RPMI7951 (cell line): Measurements from ENCODE around the gene LRRC75B. TPM values are rescaled to one million over a fixed set of nuclear protein-coding genes. Genes with fewer than 3 reads are reported as not detected.
A peak's percentile ranks its signal among the peaks of the same experiment; 100 is the strongest.

Experiments
- DNase-seq: peaks from one replicate; pipeline ENCODE4 v3.0.0-alpha.2; 2012; ENCODE audit warnings: low read depth
- total RNA-seq: library from RNA; depleted of rRNA; stranded (reverse); fragments of >200 nt; shearing (Covaris generic); gene quantifications from 2 replicates; pipeline ENCODE4 v1.2.3, GENCODE V29; 2014

LRRC75B gene
- total RNA-seq, 1 experiment from 2014 or later: 0.60 TPM

DNA sequence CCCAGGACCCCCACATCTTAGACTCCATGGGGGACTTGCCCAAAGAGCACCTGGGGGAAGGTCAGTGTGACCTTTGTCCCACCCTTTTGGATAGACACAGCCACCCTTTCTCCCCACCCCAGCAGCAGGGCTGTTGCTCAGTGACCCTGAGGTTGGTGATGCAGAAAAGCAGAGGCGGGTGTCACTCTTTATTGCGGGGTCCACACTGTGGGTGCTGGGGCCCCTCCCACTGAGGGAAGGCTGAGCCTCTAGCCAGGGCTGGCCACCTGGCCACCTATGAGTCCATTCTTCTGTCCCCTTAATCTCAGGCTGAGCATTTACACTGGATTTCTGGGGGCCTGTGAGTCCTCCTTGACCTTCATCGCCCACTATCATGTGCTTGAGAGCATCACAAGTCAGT, 7.4 kb downstream of the LRRC75B start:
- DNase-seq: no peak

DNA sequence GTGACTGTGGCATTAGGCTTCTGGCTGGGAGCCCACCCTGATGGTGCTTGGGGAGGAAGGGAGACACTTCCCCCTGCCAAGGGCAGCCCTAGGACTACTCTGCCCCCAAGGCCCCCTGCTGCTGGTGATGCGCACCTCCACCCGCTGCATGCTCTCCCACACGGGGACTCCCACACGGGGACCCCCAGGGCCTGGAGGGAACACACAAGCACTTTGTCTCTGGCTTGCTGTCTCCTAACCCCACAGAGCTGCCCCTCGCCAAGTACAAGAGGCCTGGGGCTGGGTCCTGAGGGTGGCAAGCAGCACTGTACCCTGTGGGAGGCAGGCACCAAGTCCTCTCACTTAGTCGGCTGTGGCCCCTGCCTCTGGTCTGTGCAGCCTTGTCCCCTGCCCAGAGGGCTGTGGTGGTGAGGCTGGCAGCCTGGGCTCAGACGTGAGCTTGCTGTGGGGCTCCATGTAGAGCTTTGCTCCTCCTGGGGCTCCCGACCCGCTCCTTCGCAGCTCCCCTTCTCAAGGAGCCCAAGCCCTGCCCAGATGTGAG, 7.9 kb downstream of the LRRC75B start:
- no peak for DNase-seq

DNA sequence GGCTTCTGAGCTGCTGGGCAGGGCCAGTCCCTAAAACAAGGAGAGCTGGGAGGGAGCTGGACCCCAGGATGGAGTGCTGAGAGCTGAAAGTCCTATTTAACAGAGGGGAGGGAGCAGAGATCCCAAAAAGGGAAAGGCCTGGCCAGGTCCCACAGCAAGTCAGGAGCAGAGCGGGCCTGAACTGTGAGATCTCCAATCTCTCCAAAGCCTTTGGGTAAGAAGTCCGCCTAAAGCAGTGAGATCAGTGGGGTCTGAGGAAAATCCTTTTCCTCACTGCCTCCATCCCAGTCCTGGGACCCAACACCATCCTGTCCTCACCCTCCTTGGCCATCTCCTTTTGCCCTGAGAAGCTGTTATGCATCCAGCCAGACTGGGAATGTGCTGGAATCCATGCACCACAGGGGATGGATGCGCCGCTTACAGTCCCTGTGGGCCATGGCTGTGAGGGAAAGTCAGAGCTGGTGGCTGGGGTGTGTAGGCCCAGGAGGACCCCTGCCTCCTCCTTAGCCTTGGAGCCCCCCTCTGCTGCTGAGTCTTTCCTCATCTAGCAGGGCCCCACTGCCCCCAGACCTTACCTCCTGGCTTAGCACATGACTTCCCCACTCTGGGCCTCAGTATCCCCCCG, 8.6 kb downstream of the LRRC75B start:
- DNase-seq: no peak

DNA sequence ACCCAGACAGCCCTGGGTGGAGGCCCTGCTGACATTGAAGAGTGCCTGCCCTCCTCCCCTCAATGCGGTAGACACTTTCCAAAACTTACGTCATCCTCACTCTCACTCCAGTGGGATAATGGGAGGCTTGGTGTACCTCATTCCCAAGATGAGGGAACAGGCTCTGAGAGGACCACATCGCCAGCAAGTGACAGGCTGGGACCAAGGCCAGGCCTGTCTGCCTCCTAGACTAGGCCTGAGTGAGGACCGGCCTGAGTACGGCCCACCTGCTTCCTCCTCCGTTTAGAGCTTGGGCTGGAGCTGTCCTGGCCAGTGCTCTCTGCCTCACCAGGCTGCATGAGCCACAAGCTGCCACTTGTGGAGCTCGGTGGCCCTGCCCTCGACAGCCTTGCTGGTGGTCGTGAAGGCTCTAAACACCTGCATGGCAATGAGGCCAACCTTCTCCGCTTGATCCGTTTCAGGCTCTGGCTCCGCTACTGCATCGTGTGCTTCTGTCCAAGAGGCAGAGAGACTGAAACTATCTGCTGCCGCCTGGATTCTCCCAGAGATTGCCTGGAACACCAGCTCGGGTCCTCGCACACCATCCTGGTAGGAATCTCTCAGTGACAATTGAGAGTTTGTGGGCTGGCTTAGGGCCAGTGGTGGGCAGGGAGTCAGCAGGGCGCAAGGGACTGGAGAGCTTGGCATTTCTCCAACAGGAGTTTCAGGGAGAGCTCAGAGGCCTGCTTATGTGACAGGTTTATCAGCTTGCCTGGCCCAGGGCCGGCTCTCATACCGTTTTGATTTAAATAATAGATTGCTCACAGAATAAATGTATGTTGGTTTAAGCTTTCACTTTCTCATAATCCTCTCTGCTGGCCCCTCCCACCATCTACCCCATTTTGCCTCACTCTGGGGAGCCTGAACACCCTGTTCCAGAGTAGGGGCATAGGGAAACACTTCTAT, 9.4 kb downstream of the LRRC75B start:
- DNase-seq: peak; percentile 25

DNA sequence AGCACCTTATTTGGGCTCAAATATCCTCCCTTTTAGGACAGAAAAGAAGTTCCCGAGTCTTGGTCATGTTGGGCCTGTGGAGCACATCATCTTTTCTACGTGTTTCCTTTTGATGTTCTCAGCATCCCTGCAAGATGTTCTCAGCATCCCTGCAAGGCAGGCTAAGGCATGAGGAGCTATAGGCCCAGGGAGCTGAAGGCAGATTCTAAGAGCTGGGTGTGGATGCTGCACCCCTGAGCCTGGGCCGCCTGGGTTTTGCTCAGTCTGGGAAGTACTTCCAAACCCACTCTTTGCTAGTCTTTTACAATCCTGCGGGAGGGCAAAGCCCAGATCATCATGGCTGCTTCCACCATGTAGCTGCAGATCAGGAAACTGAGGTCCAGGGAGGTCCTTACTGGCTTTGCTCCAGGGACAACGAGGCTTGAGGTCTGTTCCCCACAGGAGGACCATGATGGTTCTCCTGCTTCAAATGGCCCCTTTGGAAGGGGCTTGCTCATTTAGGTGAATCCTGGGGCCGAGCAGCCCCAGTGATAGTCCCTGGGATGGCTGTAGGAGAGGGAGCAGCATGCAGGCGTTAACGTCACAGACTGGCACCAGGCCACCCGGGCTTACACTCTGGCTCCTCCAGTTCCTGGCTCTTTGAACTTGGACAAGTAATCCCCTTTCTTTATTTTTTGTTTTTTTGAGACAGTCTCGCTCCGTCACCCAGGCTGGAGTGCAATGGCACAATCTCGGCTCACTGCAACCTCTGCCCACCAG, 10.6 kb downstream of the LRRC75B start:
- DNase-seq: no peak

DNA sequence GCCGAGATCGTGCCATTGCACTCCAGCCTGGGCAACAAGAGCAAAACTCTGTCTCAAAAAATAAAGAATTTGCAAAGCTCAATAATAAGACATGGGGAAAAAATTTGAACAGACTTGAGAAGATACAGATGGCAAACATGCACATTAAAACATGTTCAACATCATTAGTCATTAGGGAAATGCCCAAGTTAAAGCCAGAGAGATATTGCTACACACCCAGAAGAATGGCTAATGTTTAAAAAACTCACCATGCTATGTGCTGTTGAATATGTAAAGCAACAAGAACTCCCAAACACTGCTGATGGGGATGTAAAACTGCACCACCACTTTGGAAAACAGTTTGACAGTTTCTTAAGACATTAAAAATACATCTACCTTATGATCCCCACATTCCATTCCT, 12.6 kb downstream of the LRRC75B start:
- no peak for DNase-seq

DNA sequence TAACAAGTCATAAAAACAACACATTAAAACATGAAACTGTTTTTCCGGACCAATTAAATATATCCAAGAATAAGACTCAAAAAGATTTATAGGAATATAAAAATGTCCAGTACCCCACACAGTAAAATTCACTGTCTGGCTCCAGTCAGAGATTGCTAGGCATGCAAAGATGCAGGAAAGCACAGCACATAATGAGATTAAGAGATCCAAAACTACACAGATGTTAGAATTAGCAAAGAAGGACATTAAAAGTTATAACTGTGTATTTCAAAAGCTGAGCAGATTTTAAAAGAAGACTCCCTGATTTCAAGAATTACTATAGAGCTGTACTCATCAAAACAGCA, 13.6 kb downstream of the LRRC75B start:
- no peak for DNase-seq

DNA sequence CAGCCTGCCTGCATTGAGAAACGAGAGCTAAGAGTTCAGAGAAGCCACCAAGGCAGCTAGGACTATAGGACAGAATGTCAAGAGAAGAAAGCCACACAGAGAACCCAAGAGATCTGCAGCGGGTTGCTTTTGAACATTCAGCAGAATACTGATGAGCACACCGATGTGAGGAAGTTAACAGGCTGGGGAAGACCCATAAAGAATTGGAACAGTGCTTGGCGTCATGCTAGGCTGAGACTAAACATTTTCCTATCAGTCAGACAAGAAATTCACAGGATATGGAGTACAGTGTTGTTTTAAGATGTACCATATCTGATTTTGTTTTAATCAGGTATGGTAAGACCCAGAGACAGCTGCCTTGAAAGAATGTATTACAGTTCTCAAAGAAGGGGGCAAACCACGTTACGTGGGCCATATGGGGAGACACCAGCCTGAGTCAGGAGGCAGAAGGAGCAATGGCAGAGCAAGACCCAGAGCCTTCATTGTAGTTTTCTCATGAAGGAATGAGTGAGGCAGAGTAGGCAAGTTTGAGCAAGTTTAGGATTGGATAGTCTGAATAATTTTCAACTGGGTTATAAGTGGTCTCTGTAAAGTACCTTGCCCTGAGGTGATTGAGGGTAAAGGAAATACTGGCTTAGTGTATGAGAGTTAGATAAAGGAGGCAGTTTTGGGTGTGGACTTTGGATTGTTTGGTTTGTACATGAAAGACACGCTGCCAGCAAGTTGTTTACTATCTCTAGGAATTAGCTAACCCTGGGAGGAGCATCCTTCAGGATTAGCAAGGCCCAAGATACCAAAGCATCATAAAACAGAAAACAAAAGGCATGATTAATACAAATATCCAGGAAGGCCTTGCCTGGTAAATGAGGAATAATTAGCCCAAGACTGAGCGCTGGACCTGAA, 14.3 kb downstream of the LRRC75B start:
- DNase-seq: no peak

DNA sequence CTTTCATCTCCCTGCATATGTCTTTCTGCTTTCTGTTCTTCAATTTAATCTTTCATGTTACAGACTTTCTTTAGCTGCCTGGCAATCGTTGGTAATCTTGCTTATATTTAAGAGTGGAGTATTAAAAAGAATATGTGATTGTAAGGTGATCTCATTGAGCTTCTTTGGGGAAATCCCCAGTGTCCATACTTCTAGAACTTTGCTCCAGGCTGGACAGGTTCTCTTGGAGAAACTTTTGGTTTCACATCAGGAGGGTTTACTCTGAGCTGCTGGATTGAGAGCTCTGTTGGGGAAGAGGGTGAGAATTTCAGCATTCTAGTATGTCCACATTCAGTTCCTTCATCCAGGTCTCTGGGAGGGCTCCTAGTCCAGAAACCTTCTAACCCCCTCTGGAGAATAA, 16.1 kb downstream of the LRRC75B start:
- DNase-seq: no peak

DNA sequence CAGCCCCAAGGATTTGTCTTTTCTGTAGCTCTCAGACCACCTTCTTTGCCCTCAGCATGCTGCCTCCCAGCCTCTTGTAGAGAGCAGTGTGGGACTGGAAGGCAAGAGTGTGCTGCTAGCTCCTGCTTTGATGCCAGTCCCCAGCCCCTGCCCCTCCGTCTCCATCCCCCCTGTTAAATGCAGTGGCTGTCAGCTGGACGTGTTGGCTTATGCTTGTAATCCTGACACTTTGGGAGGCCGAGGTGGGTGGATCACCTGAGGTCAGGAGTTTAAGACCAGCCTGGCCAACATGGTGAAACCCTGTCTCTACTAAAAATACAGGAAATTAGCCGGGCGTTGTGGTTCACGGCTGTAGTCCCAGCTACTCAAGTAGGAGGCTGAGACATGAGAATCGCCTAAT, 21.6 kb downstream of the LRRC75B start:
- DNase-seq: no peak

DNA sequence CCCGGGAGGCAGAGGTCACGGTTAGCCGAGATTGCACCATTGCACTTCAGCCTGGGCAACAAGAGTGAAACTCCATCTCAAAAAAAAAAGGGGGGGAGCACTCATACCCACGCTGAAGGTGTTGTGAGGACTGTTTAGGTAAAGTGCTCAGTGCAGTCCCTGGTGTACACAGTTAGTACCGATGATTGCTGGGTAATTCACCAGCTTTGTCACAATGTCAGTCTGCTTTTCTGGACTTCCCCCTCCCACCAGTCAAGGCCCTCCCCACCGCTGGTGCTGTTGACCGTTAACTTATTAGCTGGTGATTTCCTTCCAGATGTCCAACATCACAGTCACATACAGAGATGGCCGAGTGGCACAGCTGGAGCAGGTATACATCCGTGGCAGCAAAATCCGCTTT, 25.2 kb downstream of the LRRC75B start:
- DNase-seq: no peak

DNA sequence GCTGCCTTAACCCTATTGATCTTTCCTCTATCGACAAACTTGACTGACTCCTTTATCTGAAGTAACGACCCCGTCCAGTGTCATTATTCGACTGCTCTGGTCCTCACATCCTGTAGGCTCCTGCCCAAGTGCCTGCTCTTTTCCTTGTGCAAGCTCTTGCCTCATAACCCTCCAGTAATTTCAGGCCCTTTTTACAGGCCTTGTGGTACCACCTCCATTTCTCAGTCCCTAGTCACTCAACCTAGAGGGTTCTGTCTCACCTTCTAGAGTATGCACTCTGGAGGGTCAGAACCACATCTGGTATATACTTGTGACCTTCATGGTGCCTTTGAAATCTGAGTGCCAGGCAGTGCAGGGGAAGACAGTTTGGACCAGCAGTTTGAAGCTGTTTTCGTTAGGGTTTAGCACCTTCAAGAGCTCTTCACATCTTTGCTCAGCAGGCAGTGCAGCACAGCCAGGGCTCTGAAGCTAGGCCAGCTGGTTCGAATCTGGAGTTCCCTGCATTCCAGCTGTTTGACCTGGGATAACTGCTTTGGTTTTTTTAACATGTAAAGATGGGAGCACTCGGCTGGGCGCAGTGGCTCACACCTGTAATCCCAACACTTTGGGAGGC, 25.9 kb downstream of the LRRC75B start:
- no peak for DNase-seq

DNA sequence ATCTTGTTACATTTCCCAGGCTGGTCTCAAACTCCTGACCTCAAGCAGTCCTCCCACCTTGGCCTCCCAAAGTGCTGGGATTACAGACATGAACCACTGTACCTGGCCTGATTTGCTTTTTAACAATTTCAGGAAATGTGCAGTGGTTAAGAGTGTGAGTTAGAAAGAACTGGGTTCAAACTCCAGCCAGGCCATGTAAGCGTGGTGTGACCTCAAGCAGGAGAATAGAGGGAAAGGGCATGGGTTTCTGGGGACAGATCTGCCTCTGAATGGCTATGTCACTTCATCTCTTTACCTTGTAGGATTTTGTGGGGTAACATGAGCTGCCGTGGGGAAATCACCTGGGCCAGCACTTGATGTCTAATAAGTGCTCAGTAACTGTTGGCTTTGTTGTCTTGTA, 27.8 kb downstream of the LRRC75B start:
- no peak for DNase-seq

DNA sequence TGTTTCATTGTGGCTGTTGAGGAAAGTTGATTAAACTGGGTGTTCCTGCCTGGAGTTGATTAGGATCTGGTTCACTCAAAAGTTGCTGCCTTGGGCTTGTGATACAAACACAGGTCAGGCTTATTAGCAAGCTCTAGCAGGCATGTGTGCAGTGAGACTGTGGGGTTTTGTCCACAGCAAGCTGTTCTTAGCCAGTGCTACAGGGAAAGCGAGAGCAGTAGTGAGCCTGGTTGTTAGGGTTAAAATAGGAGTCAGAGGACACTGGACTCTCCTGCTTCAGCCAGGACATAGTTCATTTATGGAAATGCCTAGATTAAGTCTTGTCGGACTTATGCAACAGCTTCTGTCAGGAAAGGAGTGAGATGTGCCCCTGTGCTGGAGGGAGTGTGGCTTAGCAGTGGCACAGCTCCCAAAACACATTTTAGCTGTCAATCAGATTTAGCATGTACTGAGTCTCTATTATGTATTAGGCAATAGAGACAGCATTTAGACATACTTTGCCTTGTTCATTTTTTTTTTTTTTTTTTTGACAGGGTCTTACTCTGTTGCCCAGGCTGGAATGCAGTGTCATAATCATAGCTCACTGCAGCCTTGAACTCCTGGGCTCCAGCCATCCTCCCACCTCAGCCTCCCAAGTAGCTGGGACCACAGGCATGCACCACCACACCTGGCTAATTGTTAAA, 28.4 kb downstream of the LRRC75B start:
- no peak for DNase-seq

DNA sequence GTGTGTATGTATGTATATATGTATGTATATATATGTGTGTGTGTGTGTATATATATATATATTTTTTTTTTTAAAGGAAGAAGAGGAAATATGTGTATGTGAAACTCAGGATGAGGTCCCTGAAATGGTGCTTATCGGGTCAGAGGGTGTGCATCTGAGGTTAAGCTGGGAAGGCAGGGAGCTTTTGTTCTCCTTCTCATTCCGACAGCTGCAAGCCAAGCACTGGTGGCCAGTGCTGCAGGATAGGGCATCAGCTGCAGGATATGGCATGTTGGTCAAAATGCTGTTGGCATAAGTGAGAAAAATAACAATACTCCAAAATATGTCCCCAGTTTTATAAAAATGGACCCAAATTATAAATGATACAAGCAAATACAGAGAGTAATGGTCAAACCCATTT, 29.6 kb downstream of the LRRC75B start:
- DNase-seq: no peak

DNA sequence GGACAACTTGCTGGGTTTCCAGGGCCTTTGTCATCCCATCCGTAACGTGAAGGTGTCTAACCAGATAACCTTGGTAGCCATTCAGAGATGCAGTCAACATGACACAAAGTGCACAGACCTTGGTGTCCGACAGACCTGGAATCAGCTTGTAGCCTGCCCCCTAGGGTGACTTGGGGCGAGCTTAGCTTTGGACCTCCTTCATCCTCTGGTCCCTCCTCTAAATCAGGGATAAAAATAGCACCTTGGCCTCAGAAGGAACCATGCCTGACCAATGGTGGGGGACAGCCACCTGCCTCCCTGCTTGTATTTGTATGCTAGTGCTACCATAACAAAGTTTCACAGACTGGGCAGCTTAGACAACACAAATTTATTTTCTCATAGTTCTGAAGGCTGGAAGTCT, 33.4 kb downstream of the LRRC75B start:
- no peak for DNase-seq

DNA sequence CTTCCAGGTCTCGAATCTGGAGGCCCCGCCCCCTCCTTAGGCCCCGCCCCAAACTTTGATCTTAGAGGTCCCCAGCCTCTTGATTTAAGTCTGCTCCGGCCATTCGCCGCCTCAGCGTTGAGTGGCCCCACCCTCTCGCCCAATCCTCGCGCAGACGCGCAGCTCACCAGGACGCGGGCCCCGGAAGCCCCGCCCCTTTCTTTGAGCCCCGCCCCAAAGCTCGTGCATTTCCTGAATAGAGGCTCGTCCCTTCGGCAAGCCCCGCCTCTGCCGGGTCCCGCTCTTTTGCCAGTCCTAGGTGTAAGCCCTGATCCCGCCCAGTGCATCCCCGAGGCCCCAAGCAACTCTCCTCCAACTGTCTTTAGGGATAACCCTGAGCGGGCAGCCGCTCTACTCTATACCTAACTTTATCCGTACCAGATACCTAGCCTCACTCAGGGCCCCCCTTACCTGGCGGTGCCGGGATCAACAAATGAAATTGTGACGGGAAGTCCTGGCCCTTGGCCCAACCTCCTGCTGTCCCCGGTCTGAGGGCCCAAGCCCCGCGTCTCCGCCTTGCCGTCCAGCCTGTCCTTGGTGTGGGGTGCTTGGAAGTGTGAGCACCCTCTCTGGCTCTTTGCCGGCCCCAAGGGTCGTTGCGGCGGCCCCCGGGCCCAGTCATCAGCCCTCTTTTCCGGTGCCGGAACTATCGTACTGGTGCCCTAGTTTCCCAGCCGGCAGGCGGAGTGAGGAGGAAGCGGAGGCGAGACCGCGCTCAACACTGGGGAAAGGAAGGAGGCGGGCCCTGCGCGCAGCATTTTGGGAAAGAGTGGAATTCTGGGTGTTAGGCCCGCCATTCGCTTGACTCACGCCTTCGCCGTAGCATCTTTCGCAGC, 37.5 kb downstream of the LRRC75B start, which contains the start of gene SNRPD3:
SNRPD3 (plus strand) TSS at position 835 of the 875 bp plus-strand sequence. CDS start 1,676 bp downstream, outside the sequence.
- peak; percentile 96 for DNase-seq

DNA sequence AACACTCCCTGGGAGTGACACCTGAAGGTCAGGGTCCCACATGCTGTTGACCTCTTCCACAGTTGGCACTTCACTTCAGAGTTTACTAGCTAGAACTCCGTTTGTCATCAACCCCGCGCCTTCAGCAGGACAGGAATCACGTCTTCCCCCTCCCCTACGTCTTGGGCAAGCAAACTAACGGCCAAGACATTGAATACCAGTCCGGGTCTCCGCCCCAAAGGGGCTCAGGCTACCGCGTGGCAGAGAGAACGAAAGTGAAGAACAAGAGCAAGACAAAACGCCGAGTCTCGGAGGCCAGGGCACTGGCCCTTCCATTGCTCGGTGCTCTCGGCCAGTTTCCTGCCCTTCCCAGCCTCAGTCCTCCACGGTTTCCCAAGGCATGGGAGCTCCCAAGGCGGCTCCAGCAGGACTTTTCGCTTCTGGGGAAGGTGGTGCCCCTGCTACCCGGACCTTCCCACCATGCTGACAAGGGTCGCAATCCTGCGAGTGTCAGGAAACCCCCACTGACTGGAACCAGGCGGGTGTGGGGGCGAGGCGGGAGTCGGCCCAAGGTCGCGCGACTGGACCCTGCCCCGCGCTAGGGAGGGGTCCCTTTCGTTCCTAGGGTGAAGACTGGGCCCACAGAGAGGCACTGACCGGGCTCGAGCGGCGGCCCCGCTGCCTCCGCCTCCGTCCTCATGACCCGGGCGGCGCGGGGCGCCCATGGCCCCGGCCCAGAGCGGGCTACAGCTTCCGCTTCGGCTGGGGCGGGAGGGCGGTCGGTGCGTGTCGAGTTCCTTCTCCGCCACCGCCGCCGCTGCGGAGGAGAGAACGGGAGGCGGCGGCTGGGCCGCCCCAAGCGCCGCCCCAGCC, 38.3 kb downstream of the LRRC75B start, which contains the start of gene GUCD1:
GUCD1 (minus strand) TSS at position 826 of the 852 bp plus-strand sequence; CDS start at position 679, 147 bp downstream.
- DNase-seq: peak; percentile 28
